GM19023 (cell line): ENCODE measurements around the gene CRYM.
A peak's percentile ranks its signal among the peaks of the same experiment; 100 is the strongest.
"Not testable (repeated sequence)": the region's sequence is repeated elsewhere in the genome, so short reads cannot be mapped to it uniquely, and the experiment has no call there.

Source experiments
- ATAC-seq: cut with Tn5 transposase; IDR thresholded peaks from one replicate; pipeline ENCODE4 v1.9.1; 2021; ENCODE audit warnings: mild to moderate bottlenecking, moderate library complexity; ENCODE audit not compliant: unreplicated experiment

Gene CRYM

DNA sequence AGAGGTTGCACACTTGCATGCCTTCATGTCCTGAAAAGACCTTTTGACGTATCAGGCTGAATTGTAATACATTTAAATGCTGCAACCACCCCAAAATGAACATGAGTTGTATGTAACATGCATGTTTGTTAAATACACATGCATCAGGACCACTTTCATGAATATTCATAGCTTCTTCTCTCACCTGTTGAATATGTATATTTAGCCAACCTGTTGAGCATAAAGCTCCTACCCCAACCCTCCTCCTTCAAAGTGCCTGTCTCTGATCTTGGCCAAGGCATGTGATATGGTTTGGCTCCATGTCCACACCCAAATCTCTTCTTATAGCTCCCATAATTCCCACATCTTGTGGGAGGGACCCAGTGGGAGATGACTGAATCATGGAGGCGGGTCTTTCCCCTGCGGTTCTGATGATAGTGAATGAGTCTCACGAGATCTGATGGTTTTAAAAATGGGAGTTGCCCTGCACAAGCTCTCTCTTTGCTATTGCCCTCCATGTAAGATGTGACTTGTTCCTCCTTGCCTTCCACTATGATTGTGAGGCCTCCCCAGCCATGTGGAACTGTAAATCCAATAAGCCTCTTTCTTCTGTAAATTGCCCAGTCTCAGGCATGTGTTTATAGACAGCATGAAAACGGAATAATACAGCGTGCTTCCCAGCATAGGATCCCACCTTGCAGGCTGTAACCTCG is 3.8 kb upstream of the CRYM start:
- ATAC-seq: no peak

GRCh38 chr16:21279501-21279900 is 1.4 kb upstream of the CRYM start:
- ATAC-seq: no peak

GRCh38 chr16:21277045-21277926 is 804 bp downstream of the CRYM start:
- ATAC-seq: no peak

DNA sequence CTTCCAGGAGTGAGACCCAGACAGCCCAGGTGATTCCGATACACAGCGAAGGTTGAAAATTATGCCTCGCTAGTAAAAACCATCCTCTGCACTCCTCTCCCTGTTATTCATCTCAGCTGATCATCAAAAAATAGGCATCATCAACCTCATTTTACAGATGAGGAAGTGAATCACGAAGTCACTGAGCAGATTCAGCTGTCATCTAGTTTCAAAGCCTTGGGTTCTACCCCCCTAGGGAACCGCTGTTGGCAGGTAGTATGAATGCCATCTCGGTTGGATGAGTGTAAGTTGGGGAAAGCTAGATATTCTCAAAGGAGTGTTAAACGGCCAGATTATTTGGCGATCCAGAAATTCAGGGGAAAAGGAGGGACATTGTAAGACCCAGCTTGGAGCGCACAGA is 2.0 kb downstream of the CRYM start:
- ATAC-seq: no peak

- no peak for ATAC-seq
Measured at GRCh38 chr16:21275529-21275928, 2.6 kb downstream of the CRYM start.

- ATAC-seq: no peak
Measured at GRCh38 chr16:21274172-21274726, 3.8 kb downstream of the CRYM start.

DNA sequence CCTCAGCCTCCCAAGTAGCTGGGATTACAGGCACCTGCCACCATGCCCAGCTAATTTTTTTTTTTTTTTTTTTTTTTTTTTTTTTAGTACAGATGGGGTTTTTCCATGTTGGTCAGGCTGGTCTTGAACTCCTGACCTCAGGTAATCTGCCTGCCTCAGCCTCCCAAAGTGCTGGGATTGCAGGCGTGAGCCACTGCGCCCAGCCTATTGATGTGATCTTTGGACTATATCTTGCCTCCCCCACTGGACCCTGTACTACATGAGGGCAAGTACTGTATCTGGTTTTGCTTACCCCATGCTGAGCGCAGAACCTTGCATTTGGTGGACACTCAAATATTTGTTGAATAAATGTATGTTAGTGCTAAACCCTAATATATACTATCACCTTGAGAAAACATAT is 5.3 kb downstream of the CRYM start:
- ATAC-seq: not testable (repeated sequence)

- no peak for ATAC-seq
Measured at GRCh38 chr16:21272253-21272652, 5.8 kb downstream of the CRYM start.

GRCh38 chr16:21268236-21268635 is 9.9 kb downstream of the CRYM start:
- no peak for ATAC-seq

DNA sequence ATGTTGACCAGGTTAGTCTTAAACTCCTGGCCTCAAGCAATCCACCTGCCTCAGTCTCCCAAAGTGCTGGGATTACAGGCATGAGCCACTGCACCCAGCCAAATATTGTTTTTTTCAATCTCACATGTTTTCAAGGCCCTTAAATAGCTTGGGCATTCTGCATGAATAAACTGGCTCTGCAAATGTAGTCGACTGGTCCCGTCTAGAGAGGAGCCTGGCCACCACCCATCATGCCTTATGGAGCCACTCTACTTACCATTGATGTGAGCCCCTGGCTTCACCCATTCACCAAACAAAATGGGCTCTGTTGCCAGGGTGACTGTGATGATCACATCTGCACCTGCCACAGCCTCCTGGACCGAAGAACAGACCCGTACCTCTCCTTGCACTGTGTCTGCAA is 10.8 kb downstream of the CRYM start:
- ATAC-seq: no peak

- no peak for ATAC-seq
Measured at GRCh38 chr16:21265104-21265837, 12.8 kb downstream of the CRYM start.

DNA sequence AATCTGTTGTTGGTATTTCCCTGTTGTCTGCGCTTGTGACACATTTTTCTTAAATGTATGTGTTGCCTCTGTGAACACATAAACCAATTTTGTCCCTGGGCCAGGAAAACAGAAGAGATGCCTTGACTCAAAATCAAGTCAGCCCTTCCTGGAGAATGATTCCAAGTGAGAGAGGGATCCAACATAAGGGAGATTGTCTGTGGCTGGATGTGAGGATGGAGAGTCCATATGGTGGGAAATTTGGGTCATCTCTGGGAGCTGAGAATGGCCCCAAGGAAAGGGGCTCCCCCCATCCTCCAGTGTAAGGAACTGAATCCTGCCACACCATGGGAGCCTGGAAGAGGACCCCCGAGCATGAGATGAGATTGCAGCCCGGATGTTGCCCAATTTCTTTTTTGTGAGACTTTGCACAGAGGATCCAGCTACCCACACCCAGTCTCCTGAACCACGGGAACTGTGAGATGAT is 13.5 kb downstream of the CRYM start:
- ATAC-seq: no peak

- ATAC-seq: peak; percentile 72
Measured at GRCh38 chr16:21263640-21264570, 14.2 kb downstream of the CRYM start.

- no peak for ATAC-seq
Measured at GRCh38 chr16:21262779-21263639, 15.1 kb downstream of the CRYM start.

- ATAC-seq: no peak
Measured at GRCh38 chr16:21260870-21261791, 17.0 kb downstream of the CRYM start.

DNA sequence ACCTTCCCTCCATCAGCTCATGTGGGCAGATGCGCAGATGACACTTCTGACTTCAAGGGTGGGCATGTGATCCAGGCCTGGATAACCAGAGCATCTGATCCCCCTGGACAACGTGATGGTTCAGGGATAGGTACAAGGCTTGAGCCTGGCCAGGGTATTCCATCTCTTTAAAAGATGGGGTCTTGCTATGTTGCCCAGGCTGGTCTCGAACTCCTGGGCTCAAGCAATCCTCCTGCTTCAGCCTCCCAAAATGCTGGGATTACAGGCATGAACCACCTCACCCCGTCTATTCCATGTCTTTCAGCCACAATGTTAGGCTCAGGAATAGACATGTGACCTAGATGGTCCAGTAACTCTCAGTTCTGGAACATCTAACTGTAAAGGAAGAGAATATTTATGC is 20.8 kb downstream of the CRYM start:
- no peak for ATAC-seq

DNA sequence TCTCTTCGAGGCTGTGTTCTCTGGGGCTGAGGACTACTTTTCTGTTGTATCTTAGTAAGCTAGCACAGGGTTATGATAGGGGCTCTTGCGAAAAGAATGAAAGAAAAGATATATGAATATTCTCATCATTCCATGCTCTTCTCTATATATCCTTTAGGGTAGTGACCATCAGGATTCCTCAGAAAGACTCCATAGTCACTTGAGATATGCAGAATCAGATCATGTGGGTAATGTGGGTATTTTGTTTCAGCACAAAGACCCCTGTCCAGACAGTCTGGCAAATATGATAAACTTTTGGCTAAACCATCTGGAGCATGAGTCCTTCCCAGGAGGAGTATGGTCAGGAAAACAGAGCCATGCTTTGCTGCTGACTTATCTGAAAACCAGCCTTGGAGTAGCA is 21.5 kb downstream of the CRYM start:
- ATAC-seq: no peak

DNA sequence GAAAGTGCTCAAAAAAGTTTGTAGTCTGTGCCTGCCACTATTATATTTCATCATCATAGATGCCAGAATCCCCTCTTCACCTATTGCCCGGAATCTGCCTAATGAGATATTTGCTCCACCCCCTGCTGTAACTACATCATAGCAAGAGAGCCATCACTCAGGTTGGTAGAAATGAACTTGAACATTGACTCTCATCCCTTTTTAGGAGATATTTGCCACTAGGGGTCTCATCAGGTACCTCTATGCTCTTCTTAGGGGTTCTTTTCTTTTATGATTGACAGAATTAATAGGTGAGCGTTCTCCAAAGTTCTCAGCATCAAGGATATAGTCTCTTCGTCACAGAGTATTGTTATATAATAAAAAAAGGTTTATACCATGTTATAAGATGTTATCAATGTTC is 24.6 kb downstream of the CRYM start:
- ATAC-seq: no peak
